H1 (cell line): ENCODE results near the gene PTPRT. TPM values are rescaled to one million over a fixed set of nuclear protein-coding genes. Genes with fewer than 3 reads are reported as not detected.

Source experiments
- CBX5 ChIP-seq: fragments of 300-800, 300-1000 bp; sonication (generic); IDR thresholded peaks from 2 replicates; pipeline ENCODE4 v1.7.1; 2016; ENCODE audit warnings: antibody characterized with exemption, low read length, low read depth
- CHD7 ChIP-seq: fragments of 300-600 bp; sonication (generic); IDR thresholded peaks from 2 replicates; pipeline ENCODE4 v1.7.1; 2012; ENCODE audit warnings: low read length, moderate library complexity, mild to moderate bottlenecking, inconsistent platforms; ENCODE audit not compliant: insufficient replicate concordance
- SAP30 ChIP-seq: fragments of 300-600 bp; sonication (generic); IDR thresholded peaks from 2 replicates; pipeline ENCODE4 v1.7.1; 2012; ENCODE audit warnings: low read length, moderate library complexity, mild to moderate bottlenecking, inconsistent platforms; ENCODE audit not compliant: insufficient read depth, insufficient replicate concordance
- SIRT6 ChIP-seq: IDR thresholded peaks from one replicate; pipeline ENCODE4 v1.7.1; 2012; ENCODE audit warnings: low read length, inconsistent platforms
- SP4 ChIP-seq: IDR thresholded peaks from 2 replicates; pipeline ENCODE4 v1.6.1; 2012; ENCODE audit warnings: low read length, inconsistent platforms
- TEAD4 ChIP-seq: IDR thresholded peaks from 2 replicates; pipeline ENCODE4 v1.6.1; 2012; ENCODE audit warnings: low read depth, low read length, inconsistent platforms, mixed read lengths
- ZNF274 ChIP-seq: IDR thresholded peaks from 2 replicates; pipeline ENCODE4 v1.7.0; 2012; ENCODE audit warnings: low read length, borderline replicate concordance; ENCODE audit errors: extremely low read depth
- polyA plus RNA-seq, 7 experiments: library from polyadenylated mRNA; depleted of rRNA in 3 of 7; stranded (reverse) in 5 of 7; unstranded in 2 of 7; fragments of >200 nt in 5 of 7; fragments of 200-250 nt in 2 of 7; gene quantifications; 1 replicate in 5 of 7; 2 replicates in 1 of 7; 4 replicates in 1 of 7; pipeline versions ENCODE4 v1.2.1 to v1.2.3, GENCODE V29; 2011 to 2013; ENCODE audit warnings: missing spikeins in 2 of 7, mixed read lengths in 2 of 7
- total RNA-seq: library from RNA; stranded (reverse); fragmentation: NEBNext Ultra II Directional; extraction: Animal tissue kit (Norgen Biotek cat#: 25700); gene quantifications from 2 replicates; pipeline ENCODE4 v1.2.1, GENCODE V29; 2021

The PTPRT gene
- total and polyA plus RNA-seq, 2 of the 8 experiments (the other 6 are each of a cell fraction or from before 2014, with no cell fraction given): 0.33 to 1.8 TPM

GRCh38 chr20:42721923-42722322, 467.8 kb downstream of the PTPRT start (continued):
- TF ChIP-seq CHD7 (no peak), SIRT6 (no peak), TEAD4 (no peak), CBX5 (no peak), SP4 (no peak), ZNF274 (no peak), SAP30 (no peak)
